Tibial nerve (tissue), 4 donors: ENCODE data around the gene CYP2U1. TPM values are rescaled to one million over a fixed set of nuclear protein-coding genes. Genes with fewer than 3 reads are reported as not detected.
"Not testable (repeated sequence)": the region's sequence is repeated elsewhere in the genome, so short reads cannot be mapped to it uniquely, and the experiment has no call there.

ENCODE experiments used
- DNase-seq, 2 donors: peaks; one replicate each; pipeline ENCODE4 v3.0.0-alpha.2; 2019; ENCODE audit warnings: low spot score in 2 of 2
- H3K27ac ChIP-seq, 4 donors: fragments of 200-600 bp; sonication (generic) in 3 of 4; one replicate each; pipeline ENCODE4 v1.5.1; 2017 to 2019; ENCODE audit warnings: mild to moderate bottlenecking in 1 of 4
- H3K27me3 ChIP-seq, 2 donors: fragments of 200-600 bp; sonication (generic) in 1 of 2; one replicate each; pipeline versions ENCODE4 v1.5.1 to v1.6.0; 2017 to 2019
- H3K36me3 ChIP-seq, 3 donors: fragments of 200-600 bp; sonication (generic); one replicate each; pipeline ENCODE4 v1.5.1; 2018 to 2019
- H3K4me1 ChIP-seq, 4 donors: fragments of 200-600 bp; sonication (generic) in 3 of 4; one replicate each; pipeline ENCODE4 v1.5.1; 2017 to 2019
- H3K4me3 ChIP-seq, 4 donors: fragments of 200-600 bp; sonication (generic) in 3 of 4; one replicate each; pipeline ENCODE4 v1.5.1; 2017 to 2019; ENCODE audit warnings: mild to moderate bottlenecking in 1 of 4, moderate library complexity in 1 of 4
- H3K9me3 ChIP-seq, 4 donors: fragments of 200-600 bp; sonication (generic) in 3 of 4; one replicate each; pipeline ENCODE4 v1.5.1; 2017 to 2019
- EP300 ChIP-seq, 2 donors: sonication (generic); formaldehyde crosslinking; IDR thresholded peaks; one replicate each; pipeline ENCODE4 v1.6.1; 2017; ENCODE audit warnings: antibody characterized with exemption in 2 of 2, mild to moderate bottlenecking in 1 of 2
- POLR2A ChIP-seq, 2 donors: fragments of 450-650 bp; IDR thresholded peaks; one replicate each; pipeline ENCODE4 v1.6.1; 2017; ENCODE audit warnings: antibody characterized with exemption in 2 of 2, mild to moderate bottlenecking in 2 of 2, moderate library complexity in 2 of 2
- WGBS, 2 donors: methylation state at CpG; one replicate each; pipeline ENCODE4 v1.1.5; 2018; 5-methylcytosine and 5-hydroxymethylcytosine counted together
- total RNA-seq, 4 donors: library from RNA; depleted of rRNA; stranded (reverse); fragments of >200 nt; gene quantifications; one replicate each; pipeline ENCODE4 v1.1.0, GENCODE V29; 2016
- TF ChIP-seq, protein P1 (sequence below), 5 experiments: fragments of 200-600 bp in 3 of 5; fragments of 450-650 bp in 2 of 5; sonication (generic) in 3 of 5; IDR thresholded peaks; one replicate each; pipeline ENCODE4 v1.5.1; 2016 to 2019; ENCODE audit warnings: antibody characterized with exemption in 5 of 5, mild to moderate bottlenecking in 3 of 5, moderate library complexity in 2 of 5

The CYP2U1 gene
- total RNA-seq, 4 donors from 2014 or later: 24.0 to 50.3 (median 32.9) TPM

GRCh38 chr4:107917500-107917899 lies 13.8 kb upstream of the CYP2U1 start:
- no peak for TF ChIP-seq EP300 (IDR thresholded peaks at IDR 0.05)
- TF ChIP-seq POLR2A (IDR thresholded peaks at IDR 0.05): no peak
- TF ChIP-seq, protein P1, sequence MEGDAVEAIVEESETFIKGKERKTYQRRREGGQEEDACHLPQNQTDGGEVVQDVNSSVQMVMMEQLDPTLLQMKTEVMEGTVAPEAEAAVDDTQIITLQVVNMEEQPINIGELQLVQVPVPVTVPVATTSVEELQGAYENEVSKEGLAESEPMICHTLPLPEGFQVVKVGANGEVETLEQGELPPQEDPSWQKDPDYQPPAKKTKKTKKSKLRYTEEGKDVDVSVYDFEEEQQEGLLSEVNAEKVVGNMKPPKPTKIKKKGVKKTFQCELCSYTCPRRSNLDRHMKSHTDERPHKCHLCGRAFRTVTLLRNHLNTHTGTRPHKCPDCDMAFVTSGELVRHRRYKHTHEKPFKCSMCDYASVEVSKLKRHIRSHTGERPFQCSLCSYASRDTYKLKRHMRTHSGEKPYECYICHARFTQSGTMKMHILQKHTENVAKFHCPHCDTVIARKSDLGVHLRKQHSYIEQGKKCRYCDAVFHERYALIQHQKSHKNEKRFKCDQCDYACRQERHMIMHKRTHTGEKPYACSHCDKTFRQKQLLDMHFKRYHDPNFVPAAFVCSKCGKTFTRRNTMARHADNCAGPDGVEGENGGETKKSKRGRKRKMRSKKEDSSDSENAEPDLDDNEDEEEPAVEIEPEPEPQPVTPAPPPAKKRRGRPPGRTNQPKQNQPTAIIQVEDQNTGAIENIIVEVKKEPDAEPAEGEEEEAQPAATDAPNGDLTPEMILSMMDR (IDR thresholded peaks at IDR 0.05): no peak
- H3K4me1 ChIP-seq: peaks cover 0 to 13% (median 0%) of the 10 kb centered on the region in 4 donors
- H3K27ac ChIP-seq: no peak overlapping the region
- H3K9me3 ChIP-seq: peaks cover 0 to 29% (median 8%) of the 10 kb centered on the region in 4 donors
- no peaks in the 10 kb centered on the region for H3K27me3 ChIP-seq
- peaks cover 0 to 16% (median 0%) of the 10 kb centered on the region in 3 donors for H3K36me3 ChIP-seq
- DNase-seq: no peak
- H3K4me3 ChIP-seq: no peak overlapping the region
- 94 to 96% methylated on average over 2 of the region's 2 CpGs for WGBS, 2 donors

DNA sequence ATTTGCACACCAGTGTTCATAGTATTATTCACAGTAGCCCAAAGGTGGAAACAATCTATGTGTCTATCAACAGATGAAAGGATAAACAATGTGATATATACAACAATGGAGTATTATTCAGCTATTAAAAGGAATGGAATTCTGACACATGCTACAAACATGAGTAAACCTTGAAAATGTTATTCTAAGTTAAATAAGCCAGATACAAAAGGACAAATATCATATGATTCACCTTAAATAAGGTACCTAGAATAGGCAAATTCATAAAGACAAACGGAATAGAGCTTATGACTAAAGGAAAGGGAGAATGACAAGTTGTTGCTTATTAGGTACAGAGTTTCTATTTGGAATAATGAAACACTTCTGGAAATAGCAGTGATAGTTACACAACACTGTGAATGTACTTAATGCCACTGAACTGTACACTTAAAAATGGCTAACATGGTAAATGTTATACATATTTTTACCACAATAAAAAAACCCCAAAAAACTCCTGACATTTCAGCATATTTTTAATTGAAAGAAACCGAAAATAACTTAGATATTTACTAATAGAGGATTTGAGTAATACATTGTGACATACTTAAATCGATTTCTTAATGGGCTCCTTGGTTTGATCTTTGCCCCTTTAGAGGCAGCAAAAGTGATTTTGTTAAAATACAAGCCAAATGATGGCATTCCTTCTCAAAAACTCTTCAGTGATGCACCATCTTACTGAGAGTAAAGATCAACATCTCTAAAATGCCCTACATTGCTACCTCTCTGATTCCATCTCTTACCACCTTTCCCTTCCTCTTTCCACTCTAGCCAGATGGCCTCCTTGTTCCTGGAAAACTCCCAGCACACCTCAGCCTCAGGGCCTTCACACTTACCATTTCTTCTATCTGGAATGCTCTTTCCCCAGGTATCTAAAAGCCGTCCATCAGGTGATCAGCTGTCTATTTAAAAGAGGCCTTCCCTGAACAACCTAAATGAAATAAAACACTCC lies 8.6 kb upstream of the CYP2U1 start:
- no peak overlapping the region for H3K27ac ChIP-seq
- H3K4me1 ChIP-seq: no peaks in the 10 kb centered on the region
- 83 to 86% methylated on average over 4 of the region's 4 CpGs for WGBS, 2 donors
- H3K27me3 ChIP-seq: no peaks in the 10 kb centered on the region
- no peak overlapping the region for H3K4me3 ChIP-seq
- TF ChIP-seq POLR2A (IDR thresholded peaks at IDR 0.05) (no peak), EP300 (IDR thresholded peaks at IDR 0.05) (no peak)
- TF ChIP-seq, protein P1 (IDR thresholded peaks at IDR 0.05): no peak
- peaks cover 0 to 29% (median 8%) of the 10 kb centered on the region in 4 donors for H3K9me3 ChIP-seq
- no peaks in the 10 kb centered on the region for H3K36me3 ChIP-seq
- DNase-seq: no peak

DNA sequence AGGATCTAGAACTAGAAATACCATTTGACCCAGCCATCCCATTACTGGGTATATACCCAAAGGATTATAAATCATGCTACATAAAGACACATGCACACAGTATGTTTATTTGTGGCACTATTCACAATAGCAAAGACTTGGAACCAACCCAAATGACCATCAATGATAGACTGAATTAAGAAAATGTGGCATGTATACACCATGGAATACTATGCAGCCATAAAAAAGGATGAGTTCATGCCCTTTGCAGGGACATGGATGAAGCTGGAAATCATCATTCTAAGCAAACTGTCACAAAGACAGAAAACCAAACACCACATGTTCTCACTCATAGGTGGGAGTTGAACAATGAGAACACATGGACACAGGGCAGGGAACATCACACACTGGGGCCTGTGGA lies 5.6 kb upstream of the CYP2U1 start:
- not testable (repeated sequence) for DNase-seq, H3K4me3 ChIP-seq, H3K27me3 ChIP-seq, H3K27ac ChIP-seq, H3K36me3 ChIP-seq, H3K4me1 ChIP-seq, H3K9me3 ChIP-seq

- not testable (repeated sequence) for H3K9me3 ChIP-seq, H3K4me3 ChIP-seq, H3K27ac ChIP-seq, H3K4me1 ChIP-seq, H3K27me3 ChIP-seq, DNase-seq, H3K36me3 ChIP-seq
- 78% methylated on average over 4 of the region's 4 CpGs for WGBS, 2 donors
Observed at GRCh38 chr4:107926875-107927274, 4.5 kb upstream of the CYP2U1 start.

- 1 to 8% methylated on average over 16 to 36 of the region's 45 CpGs for WGBS, 2 donors
- Histone ChIP-seq H3K36me3 (peaks cover 0 to 18% (median 0%) of the 10 kb centered on the region in 3 donors), H3K9me3 (no peaks in the 10 kb centered on the region), H3K4me3 (peak overlapping the region; percentile 67 to 88 (median 80)), H3K27me3 (no peaks in the 10 kb centered on the region), H3K4me1 (peaks cover 0 to 24% (median 0%) of the 10 kb centered on the region in 4 donors), H3K27ac (peak overlapping the region; percentile 58 to 92 (median 87))
- peak in 1 of 2 donors; percentile 10 for DNase-seq
- TF ChIP-seq, protein P1 (IDR thresholded peaks at IDR 0.05): no peak
- TF ChIP-seq EP300 (IDR thresholded peaks at IDR 0.05) (no peak), POLR2A (IDR thresholded peaks at IDR 0.05) (no peak)
Observed at GRCh38 chr4:107931775-107932321, 499 bp downstream of the CYP2U1 start.

GRCh38 chr4:107935246-107935645 lies 3.9 kb downstream of the CYP2U1 start:
- Histone ChIP-seq H3K4me1 (peaks cover 0 to 24% (median 0%) of the 10 kb centered on the region in 4 donors), H3K27me3 (no peaks in the 10 kb centered on the region), H3K4me3 (no peak overlapping the region), H3K36me3 (peaks cover 0 to 50% (median 0%) of the 10 kb centered on the region in 3 donors), H3K27ac (no peak overlapping the region), H3K9me3 (no peaks in the 10 kb centered on the region)
- TF ChIP-seq EP300 (IDR thresholded peaks at IDR 0.05): no peak
- TF ChIP-seq, protein P1 (IDR thresholded peaks at IDR 0.05): no peak
- TF ChIP-seq POLR2A (IDR thresholded peaks at IDR 0.05): no peak
- no peak for DNase-seq
